ENCODE data around the gene LBX2. TPM values are rescaled to one million over a fixed set of nuclear protein-coding genes. Genes with fewer than 3 reads are reported as not detected.

The LBX2 gene
- total RNA-seq, 120 experiments from 2014 or later = 0.56 to 1.7 (median 1.4) TPM; not detected in 113

Other genes starting within 250 kb of the LBX2 start
- gene SLC4A5, start 156.2 kb downstream of the LBX2 start, total RNA-seq = 10 to 100 TPM in 53 of 120 experiments, 1 to 10 TPM in 67; 1.6 to 26.1 (median 9.6) TPM
- gene DCTN1, start 119.3 kb downstream of the LBX2 start, total RNA-seq = 100 to 1,000 TPM; 269 to 525 (median 395) TPM
- gene C2orf81, start 78.0 kb downstream of the LBX2 start, total RNA-seq = 1 to 10 TPM; 2.6 to 9.8 (median 5.6) TPM
- 10 to 100 TPM in 119 of 120 experiments, 1 to 10 TPM in 1; 9.3 to 42.7 (median 26.3) TPM for gene WDR54, start 77.9 kb downstream of the LBX2 start, total RNA-seq
- 100 to 1,000 TPM in 39 of 120 experiments, 10 to 100 TPM in 81; 17.0 to 289 (median 84.0) TPM for gene RTKN, start 57.7 kb downstream of the LBX2 start, total RNA-seq
- gene INO80B, start 44.5 kb downstream of the LBX2 start, total RNA-seq = 10 to 100 TPM; 28.3 to 66.9 (median 46.9) TPM
- gene WBP1, start 41.2 kb downstream of the LBX2 start, total RNA-seq = 100 to 1,000 TPM in 5 of 120 experiments, 10 to 100 TPM in 115; 55.2 to 111 (median 78.3) TPM
- 10 to 100 TPM; 17.1 to 37.7 (median 27.5) TPM for gene MOGS, start 34.2 kb downstream of the LBX2 start, total RNA-seq
- gene MRPL53, start 26.9 kb downstream of the LBX2 start, total RNA-seq = 10 to 100 TPM; 24.1 to 59.2 (median 43.8) TPM
- gene CCDC142, start 16.6 kb downstream of the LBX2 start, total RNA-seq = 10 to 100 TPM in 119 of 120 experiments, 1 to 10 TPM in 1; 8.0 to 35.4 (median 19.6) TPM
- 10 to 100 TPM in 115 of 120 experiments, 1 to 10 TPM in 5; 7.8 to 28.4 (median 15.7) TPM for gene TTC31, start 16.5 kb downstream of the LBX2 start, total RNA-seq
- 10 to 100 TPM; 12.1 to 39.8 (median 22.4) TPM for gene PCGF1, start 8.1 kb upstream of the LBX2 start, total RNA-seq
- gene TLX2, start 14.8 kb upstream of the LBX2 start, total RNA-seq = 1 to 10 TPM in 77 of 120 experiments, under 1 TPM in 39, not detected in 4; 0.24 to 6.1 (median 1.4) TPM
- gene DQX1, start 26.6 kb upstream of the LBX2 start, total RNA-seq = 1 to 10 TPM in 61 of 120 experiments, under 1 TPM in 55, not detected in 4; 0.20 to 3.8 (median 1.0) TPM
- 100 to 1,000 TPM in 1 of 120 experiments, 10 to 100 TPM in 119; 47.3 to 106 (median 69.1) TPM for gene AUP1, start 30.1 kb upstream of the LBX2 start, total RNA-seq
- gene HTRA2, start 30.3 kb upstream of the LBX2 start, total RNA-seq = 10 to 100 TPM; 25.1 to 46.4 (median 34.3) TPM
- 10 to 100 TPM in 8 of 120 experiments, 1 to 10 TPM in 112; 2.3 to 17.4 (median 6.7) TPM for gene LOXL3, start 54.3 kb upstream of the LBX2 start, total RNA-seq
- 10 to 100 TPM in 24 of 120 experiments, 1 to 10 TPM in 96; 3.4 to 17.7 (median 7.3) TPM for gene DOK1, start 55.1 kb upstream of the LBX2 start, total RNA-seq
- 1 to 10 TPM in 115 of 120 experiments, under 1 TPM in 5; 0.61 to 5.8 (median 2.8) TPM for gene M1AP, start 148.7 kb upstream of the LBX2 start, total RNA-seq
- gene SEMA4F, start 154.6 kb upstream of the LBX2 start, total RNA-seq = 10 to 100 TPM; 17.4 to 54.5 (median 34.8) TPM